Right renal cortex interstitium (tissue), 3 donors: ENCODE measurements around the gene MAPRE3. TPM values are rescaled to one million over a fixed set of nuclear protein-coding genes. Genes with fewer than 3 reads are reported as not detected.

Source experiments
- DNase-seq, 3 donors: peaks; one replicate each; pipeline ENCODE4 v3.0.0-alpha.2; 2013; ENCODE audit warnings: low read depth in 3 of 3, low spot score in 2 of 3
- polyA plus RNA-seq, 3 donors: library from polyadenylated mRNA; unstranded; fragments of 120-200 nt; gene quantifications; one replicate each; pipeline ENCODE4 v1.2.1, GENCODE V29; 2013; ENCODE audit not compliant: insufficient read length in 3 of 3

MAPRE3 gene
- polyA plus RNA-seq, 3 donors, result 10.6 to 11.9 (median 11.4) TPM

DNA sequence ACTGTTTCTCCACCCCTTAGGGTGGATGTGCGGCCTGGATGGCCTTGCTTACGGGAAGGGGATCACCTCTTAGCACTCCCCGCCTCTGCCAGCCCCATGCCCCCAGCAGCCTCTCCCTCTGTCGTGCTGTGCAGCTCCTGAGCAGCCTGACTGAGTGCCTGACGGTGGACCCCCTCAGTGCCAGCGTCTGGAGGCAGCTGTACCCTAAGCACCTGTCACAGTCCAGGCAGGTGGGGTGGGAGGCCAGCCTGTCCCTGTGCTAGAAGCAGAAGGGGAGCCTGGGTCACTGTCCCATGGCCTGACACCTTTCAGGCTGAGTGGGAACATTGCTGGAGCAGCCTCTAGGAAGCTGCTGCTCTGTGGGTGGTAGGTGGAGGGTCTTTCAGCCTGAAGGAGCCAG lies 67.6 kb downstream of the MAPRE3 start:
- no peak for DNase-seq

DNA sequence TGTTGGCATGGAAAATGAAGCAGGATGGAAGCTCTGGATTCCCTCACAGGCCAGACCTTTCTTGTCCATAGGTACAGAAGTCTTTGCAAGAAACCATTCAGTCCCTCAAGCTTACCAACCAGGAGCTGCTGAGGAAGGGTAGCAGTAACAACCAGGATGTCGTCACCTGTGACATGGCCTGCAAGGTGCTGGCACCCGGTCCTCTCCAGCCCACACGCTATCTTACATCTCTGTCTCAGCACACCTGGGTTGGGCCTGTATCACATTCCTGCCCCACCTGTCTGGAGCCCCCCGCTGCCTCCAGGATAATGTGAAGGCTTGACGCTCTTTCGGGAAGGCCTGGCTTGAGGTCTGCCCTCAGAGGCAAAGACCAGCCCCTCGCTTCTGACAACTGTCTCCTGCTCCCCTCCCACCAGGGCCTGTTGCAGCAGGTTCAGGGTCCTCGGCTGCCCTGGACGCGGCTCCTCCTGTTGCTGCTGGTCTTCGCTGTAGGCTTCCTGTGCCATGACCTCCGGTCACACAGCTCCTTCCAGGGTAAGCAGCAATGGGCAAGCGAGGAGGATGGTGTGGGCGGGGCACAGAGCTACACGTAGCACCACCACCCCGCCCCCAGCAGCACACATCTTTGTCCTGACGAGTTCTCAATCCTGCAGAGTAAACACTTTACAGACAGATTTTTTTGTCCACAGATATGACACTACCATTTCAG lies 68.3 kb downstream of the MAPRE3 start:
- no peak for DNase-seq

DNA sequence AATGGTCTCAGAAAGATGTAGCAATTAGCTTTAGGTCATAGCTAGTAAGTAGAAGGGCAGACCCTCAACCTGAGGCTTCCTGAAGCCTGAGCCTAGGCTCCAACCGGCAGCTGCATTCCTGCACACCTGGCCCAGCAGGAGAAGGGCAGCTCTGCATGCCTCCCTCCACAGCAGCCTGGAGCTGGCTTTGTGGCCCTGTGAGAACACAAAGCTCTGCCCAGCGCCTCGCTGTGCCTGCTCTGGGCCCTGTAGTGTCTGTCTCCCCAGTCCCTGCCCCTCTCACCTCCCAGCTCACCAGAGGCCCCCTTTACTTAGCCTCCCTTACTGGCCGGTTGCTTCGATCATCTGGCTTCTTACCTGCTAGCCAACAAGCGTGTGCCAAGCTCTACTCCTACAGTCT lies 69.0 kb downstream of the MAPRE3 start:
- no peak for DNase-seq

DNA sequence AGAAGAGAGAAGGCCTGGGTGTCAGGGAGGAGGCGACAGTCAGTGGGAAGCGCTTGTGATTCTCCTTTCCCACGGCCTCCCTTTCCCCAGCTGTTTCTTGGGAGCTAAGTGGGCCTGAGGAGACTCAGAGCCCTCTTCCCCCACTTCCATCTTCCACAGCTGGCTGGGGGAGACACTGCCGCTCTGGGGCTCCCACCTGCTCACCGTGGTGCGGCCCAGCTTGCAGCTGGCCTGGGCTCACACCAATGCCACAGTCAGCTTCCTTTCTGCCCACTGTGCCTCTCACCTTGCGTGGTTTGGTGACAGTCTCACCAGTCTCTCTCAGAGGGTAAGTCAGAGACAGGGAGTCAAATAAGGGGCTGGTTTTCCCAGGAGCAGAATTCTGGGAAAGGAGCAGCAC lies 69.4 kb downstream of the MAPRE3 start:
- DNase-seq, result no peak

DNA sequence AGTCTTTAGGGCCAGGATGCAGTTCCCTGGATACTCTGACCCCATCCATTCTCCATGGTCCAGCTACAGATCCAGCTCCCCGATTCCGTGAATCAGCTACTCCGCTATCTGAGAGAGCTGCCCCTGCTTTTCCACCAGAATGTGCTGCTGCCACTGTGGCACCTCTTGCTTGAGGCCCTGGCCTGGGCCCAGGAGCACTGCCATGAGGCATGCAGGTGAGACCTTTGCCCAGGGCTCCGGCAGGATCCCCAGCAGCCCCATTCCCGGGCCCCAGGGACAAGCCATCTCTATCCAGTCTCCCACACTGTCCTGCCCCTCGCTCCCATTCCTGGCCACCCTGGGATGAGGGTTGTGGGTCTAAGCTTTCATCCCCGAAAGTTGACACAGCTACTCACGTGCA lies 69.8 kb downstream of the MAPRE3 start:
- DNase-seq, result no peak

DNA sequence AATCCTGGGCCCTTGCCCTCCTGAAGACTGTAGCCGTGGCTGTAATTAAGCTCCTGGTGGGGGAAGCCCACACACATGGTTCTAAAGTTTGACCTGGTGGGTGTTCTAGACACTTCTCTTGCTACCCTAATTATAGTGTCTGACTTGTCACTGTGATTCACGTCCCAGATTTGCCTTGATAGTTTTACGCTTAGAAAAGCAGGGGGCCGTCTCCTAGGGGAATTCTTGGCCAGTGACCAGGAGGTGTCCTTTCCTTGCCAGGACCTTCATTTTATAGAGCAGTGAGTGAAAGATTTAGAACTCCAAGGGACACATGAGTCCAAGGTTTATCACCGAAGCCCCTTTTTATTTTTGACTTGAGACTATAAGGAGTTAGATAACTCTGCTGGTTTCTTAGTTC lies 71.3 kb downstream of the MAPRE3 start:
- peak; percentile 57 to 71 (median 65) for DNase-seq

DNA sequence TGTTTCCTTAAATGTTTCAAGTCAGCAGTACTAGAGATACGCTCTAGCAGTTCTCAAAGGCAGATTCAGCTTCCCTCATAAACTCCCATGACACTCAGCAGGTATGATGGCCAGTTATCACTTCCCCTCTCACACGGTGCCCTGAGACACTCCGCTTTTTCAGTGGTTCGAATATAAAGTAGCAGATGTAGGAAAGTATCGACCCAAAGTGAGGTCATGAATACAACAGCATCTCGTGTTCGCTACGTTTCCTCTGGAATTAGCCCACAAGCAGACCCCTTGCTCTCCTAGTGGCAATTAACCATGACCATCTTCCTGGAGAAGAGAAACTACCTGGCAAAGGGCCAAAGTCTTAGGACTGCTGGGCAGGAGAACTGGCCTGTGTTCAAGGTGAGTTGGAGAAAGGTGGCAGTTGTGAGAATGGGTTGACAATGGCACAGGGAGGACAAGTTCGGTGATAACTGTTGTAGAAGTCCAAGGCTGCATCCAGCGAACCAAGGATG lies 71.8 kb downstream of the MAPRE3 start:
- DNase-seq, result no peak

DNA sequence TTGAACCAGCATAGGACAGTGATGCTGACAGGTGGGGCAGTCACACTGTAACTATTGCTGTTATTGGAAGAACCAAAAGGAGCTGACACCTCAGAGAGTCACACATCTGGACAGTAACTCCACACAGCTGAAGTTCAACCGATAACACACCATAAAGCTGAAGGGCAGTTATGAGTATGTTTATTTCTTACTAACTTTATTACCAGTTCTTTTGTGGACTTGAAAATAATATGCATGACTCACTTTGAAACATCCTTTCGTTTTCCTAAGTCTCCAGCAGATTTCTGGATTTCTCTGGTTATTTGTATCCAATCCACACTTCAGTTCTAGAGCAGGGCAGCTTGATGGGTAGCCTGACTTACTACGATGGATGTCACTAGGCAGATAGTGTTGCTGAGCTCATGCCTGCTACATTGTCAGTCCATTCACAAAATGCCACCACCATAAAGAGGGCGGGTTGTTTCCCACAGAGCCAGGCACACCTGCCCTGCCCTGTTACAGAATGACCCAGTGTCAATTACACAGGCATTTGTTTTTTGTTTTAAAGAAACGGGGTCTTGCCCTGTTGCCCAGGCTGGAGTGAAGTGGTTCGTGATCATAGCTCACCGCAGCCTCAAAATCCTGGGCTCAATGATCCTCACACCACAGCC lies 72.7 kb downstream of the MAPRE3 start:
- no peak for DNase-seq

DNA sequence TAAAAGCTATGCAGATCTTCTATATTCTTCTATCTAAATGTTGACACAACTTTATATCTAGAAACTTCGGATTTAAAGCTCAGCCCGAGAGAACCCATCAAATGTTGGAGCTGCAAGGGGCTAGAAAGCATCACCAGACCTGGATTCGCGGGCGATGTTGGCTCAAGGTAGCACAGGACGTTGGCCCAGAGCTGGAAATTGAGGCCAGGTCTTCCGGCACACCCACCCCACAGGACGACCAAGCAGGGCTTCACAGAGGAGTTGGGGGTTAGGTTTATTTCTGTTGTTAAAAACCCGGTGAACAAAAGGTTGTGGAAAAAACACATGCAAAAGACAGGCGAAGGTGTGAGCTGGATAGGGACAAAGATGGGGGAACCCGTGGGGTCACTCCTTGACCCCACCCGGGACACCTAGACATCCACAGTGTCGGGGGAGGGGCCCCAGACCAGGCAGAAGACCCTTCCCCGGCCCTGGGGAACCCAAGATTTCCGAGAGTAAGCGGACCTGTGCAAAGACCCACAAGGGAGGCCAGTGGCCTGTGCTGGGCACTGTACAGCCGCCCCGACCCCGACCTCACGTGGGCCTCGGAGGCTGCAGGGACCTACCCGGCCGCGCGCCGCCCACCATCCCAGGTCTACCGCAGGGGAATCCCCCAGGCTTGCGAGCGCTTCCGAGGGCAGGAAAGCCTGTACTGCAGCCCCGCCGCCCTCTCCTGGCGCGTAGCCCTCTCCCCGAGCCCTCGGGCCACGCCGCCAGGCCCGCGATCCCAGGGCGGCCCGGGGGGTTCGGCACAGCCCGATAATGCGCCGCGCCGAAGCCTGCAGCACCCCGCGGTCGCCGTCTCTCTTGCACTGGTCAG lies 79.2 kb downstream of the MAPRE3 start:
- DNase-seq, result no peak

DNA sequence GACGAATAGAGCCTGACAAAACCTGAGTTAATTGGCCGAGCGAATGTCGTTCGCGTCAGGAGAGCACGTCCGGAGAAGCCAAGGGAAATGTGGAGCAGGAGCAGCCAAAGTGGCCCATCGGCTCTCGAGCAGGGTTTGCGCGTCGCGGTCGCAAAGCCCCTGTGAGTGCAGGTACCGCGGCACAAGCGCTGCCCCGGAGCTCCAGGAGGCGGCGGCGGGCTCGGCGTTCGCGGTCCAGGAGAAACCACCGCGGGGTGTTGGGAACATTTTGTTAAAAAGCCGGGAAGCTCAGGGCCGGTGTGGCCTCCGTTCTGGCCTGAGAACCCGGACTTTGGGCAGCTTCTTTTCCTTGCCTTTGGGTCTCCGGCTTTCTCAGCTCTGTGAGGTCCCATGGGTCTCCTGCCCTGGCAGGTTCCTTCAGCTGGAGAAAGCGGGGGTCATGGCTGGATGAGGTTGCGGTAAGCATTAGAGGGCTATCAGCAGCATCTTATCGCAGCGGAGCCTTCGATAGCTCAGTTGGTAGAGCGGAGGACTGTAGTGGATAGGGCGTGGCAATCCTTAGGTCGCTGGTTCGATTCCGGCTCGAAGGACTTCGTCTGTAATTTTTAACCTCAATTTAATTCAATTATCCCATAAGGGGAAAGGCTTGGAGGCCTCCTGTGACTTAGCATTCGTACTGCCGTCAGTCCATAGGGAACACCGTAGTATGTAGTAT lies 80.0 kb downstream of the MAPRE3 start:
- DNase-seq, result peak; percentile 91 to 99 (median 91)

DNA sequence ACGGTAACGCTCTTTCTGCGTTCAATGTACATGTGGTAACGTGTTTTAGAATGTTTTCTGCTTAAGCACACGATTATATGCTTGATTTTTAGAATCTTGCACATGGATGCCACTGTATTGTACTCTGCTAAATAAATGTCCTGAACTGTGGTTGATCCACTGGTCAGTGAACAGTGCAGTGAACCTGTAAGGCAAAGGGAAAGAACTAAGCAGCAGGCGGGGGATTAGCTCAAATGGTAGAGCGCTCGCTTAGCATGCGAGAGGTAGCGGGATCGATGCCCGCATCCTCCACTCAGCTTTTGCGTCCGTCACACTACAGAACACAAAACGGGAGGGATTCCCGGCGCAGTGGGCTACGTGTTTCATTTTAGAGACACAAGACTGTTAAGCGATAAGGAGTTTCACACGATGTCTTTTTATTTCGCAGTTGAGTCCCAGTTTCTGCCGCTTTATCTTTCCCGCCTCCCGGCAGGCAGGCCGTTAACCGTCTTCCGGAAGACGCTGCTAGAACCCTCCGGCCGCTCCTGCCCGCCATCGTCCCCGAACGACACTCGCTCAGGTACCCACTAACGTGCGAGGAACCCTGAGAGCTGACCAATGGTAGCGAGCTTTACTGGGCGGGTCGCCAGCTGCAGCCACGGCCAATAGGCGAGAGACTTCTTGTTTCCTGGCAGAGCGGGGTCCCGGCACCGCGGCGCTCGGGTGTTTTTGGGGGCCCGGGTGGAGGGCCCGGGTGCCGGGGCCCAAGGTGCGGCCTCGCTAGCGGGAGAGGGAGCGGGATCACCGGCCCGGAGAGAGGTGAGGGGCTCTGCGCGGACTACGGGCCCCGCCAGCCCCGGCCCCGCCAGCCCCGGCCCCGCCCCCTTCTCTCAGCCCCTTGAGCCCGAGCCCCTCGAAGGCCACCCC lies 80.8 kb downstream of the MAPRE3 start, which contains the start of gene AGBL5:
AGBL5 (plus strand) TSS at position 673 of the 906 bp plus-strand sequence. CDS start 1,291 bp downstream, outside the sequence.
- DNase-seq, result peak; percentile 86 to 96 (median 87)

DNA sequence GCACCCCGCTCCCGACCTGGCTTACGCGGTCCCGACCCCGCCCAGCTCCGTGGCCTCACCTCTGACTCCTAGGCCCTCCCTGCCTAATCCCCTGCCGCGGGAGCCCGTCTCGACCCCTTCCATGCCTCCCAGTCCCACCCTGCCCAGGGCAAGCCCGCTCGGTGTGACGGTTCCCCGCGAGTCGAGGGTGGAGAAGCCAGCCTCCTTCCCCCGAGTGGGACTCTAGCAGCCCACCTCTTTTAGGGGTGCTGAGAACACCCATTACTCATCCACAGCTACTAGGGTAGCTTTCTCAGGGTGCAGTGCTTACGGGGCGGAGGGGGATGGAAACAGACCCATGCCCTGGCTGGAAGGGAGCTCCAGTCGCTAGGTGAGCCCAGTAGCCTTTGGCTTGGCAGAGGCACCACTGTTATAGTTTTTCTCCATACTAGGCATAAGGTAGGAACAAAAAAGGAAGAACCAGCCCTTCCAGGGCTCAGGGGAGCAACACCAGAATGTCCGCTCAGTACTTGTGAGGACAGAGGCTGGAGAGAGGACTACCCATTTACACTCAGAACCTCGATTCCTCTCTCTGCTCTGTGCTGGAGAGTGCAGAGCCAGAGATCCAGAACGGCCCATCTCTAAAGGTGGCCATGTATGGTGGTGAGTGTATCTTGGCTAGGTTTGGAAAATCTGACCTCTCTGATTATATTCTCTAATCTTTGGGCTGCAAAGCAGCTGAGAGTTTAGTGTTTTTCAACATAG lies 81.6 kb downstream of the MAPRE3 start:
- no peak for DNase-seq

DNA sequence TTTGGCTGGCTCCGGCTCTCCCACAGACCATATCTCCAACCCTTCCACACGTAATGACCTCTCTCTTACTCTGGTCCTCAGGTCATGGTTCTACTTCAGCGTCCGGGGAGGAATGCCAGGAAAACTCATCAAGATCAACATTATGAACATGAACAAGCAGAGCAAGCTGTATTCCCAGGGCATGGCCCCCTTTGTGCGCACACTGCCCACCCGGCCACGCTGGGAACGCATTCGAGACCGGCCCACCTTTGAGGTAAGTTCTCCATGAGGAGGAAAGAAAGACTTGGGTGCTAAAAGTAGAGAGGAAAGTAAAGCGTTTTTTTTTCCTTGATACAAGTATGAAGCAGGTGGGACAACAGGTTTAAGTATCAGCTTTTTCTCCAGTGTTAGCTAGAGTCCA lies 82.9 kb downstream of the MAPRE3 start:
- DNase-seq, result no peak

DNA sequence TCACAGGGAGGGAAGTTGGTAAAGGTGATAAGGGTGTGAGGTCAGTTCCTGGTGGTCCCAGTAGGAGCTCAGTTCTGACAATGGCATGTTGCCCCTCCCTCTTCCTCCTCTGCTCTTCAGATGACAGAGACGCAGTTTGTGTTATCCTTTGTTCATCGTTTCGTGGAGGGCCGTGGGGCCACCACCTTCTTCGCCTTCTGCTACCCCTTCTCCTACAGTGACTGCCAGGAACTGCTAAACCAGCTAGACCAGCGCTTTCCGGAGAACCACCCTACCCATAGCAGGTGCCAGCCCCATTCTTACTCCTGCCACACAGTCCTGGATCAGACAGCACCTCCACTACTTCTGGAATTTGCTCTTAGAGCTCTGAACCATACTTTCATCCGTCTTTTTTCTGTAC lies 83.3 kb downstream of the MAPRE3 start:
- DNase-seq, result no peak

DNA sequence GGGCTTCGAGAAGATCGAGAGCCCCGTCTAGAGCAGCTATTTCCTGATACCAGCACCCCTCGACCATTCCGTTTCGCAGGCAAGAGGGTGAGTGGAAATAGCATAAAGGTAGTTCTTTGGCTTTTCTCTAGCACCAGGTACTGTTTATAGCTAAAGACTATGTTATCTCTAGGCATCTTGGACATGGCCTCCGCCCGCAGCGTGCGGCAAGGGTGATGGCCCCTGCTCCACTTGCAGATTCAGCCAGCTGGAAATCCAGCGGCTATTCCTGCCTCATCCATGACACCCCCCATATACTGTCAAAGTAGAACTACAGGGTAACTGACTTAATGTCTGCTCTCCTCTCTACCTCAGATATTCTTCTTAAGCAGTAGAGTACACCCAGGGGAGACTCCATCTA lies 84.3 kb downstream of the MAPRE3 start:
- DNase-seq, result no peak

DNA sequence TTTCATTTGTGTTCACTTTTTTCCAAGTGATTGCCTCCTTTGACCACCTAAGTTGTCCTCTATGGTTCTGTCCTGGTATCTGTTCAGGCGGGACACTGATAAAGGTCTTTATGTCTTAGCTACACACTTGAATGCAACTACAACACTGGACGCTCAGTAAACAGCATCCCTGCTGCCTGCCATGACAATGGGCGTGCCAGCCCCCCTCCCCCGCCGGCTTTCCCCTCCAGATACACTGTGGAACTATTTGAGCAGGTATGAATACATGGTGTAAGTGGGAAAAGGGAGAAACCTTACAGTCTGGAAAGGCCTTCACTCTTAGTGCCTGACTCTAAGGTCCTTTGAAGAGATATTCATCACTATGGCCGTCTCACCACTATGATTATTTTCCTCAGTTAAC lies 86.7 kb downstream of the MAPRE3 start:
- DNase-seq, result no peak

DNA sequence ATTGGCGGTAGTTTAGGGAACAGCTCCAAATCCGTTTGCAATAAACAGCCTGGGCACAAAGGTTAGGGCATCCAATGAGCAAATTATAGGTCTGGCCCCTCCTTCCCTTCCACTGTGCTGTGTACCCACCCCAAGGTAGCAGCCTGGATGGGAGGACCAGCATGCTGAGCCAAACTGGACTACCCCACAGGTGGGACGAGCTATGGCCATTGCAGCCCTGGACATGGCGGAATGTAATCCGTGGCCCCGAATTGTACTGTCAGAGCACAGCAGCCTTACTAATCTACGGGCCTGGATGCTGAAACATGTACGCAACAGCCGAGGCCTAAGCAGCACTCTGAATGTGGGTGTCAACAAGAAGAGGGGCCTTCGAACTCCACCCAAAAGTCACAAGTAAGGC lies 87.8 kb downstream of the MAPRE3 start:
- DNase-seq, result no peak

DNA sequence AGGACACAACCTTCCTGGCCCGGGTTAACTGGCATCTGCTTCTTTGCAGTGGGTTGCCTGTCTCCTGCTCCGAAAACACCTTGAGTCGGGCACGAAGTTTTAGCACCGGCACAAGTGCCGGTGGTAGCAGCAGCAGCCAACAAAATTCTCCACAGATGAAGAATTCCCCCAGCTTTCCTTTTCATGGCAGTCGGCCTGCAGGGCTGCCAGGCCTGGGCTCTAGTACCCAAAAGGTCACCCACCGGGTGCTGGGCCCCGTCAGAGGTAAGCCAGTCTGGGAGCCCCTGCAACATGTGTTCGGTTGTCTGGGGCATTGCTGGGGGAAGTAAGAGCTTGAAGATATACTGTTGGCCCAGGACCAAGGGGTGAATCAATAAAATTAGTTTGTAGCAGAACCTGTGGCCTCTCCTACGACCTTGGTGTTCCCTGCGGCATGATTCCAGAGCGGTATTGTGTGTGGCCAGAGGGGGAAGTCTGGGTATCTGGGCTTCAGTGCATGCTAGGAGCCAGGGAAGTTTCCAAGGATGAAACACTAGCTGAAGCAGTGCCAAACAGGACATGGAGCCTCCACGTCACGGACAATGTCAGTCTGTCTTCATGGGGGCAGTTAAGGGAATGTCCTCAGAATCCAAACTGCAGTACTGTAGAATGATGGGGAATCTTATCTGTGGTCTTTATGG lies 88.8 kb downstream of the MAPRE3 start:
- no peak for DNase-seq
